HEK293 (cell line): ENCODE measurements around the gene ZSWIM6.

ENCODE experiments used
- CTCF ChIA-PET: fragments of 350-600 bp; formaldehyde crosslinking; extraction: SDS; loops from one replicate; lab custom pipeline; 2021; ENCODE audit warnings: antibody characterized with exemption; lab: Yijun Ruan, JAX
- POLR2A ChIA-PET: fragments of 300-600 bp; formaldehyde crosslinking; extraction: SDS; loops from one replicate; lab custom pipeline; 2020; ENCODE audit warnings: antibody characterized with exemption, inconsistent platforms; lab: Yijun Ruan, JAX
- H3K27ac ChIP-seq: fragments of 200-500 bp; sonication (Bioruptor generic); 2 replicates; pipeline ENCODE4 v1.5.1; 2014; ENCODE audit warnings: low read depth, low read length, control low read depth, inconsistent platforms; ENCODE audit errors: extremely low read depth
- H3K36me3 ChIP-seq, 2 experiments: fragments of 200-500 bp in 1 of 2; sonication (Bioruptor generic) in 1 of 2; 1 replicate in 1 of 2; 2 replicates in 1 of 2; pipeline ENCODE4 v1.5.1; 2014 to 2017; ENCODE audit warnings: inconsistent platforms in 2 of 2, low read length in 2 of 2; ENCODE audit not compliant: control insufficient read depth in 2 of 2, insufficient read depth in 1 of 2
- H3K4me1 ChIP-seq: fragments of 200-500 bp; sonication (Bioruptor generic); 2 replicates; pipeline ENCODE4 v1.5.1; 2014; ENCODE audit warnings: mild to moderate bottlenecking, low read length, inconsistent platforms; ENCODE audit not compliant: control insufficient read depth, insufficient read depth
- H3K4me3 ChIP-seq: 2 replicates; pipeline ENCODE4 v1.5.1; 2011; ENCODE audit warnings: low read depth, mild to moderate bottlenecking, control low read depth, low read length, moderate library complexity
- H3K9me3 ChIP-seq: fragments of 200-500 bp; sonication (Bioruptor generic); 2 replicates; pipeline ENCODE4 v1.5.1; 2014; ENCODE audit warnings: low read depth, low read length, inconsistent platforms; ENCODE audit not compliant: control insufficient read depth, insufficient read depth
- GLI4 ChIP-seq: fragments of 450-650 bp; formaldehyde crosslinking; IDR thresholded peaks from 2 replicates; pipeline ENCODE4 v1.5.1; 2016; ENCODE audit warnings: missing biosample characterization, missing genetic modification characterization
- PRDM6 ChIP-seq: fragments of 450-650 bp; formaldehyde crosslinking; IDR thresholded peaks from 2 replicates; pipeline ENCODE4 v1.5.1; 2017; ENCODE audit warnings: missing biosample characterization, missing genetic modification characterization
- TSHZ1 ChIP-seq: fragments of 450-650 bp; formaldehyde crosslinking; IDR thresholded peaks from 2 replicates; pipeline ENCODE4 v1.5.1; 2016; ENCODE audit warnings: missing biosample characterization, missing genetic modification characterization, borderline replicate concordance
- ZBTB20 ChIP-seq: fragments of 450-650 bp; formaldehyde crosslinking; IDR thresholded peaks from 2 replicates; pipeline ENCODE4 v1.5.1; 2016; ENCODE audit warnings: missing biosample characterization, missing genetic modification characterization
- ZBTB49 ChIP-seq: fragments of 450-650 bp; formaldehyde crosslinking; IDR thresholded peaks from 2 replicates; pipeline ENCODE4 v1.5.1; 2016; ENCODE audit warnings: missing biosample characterization, missing genetic modification characterization, low read depth
- ZFP3 ChIP-seq: fragments of 450-650 bp; formaldehyde crosslinking; IDR thresholded peaks from 2 replicates; pipeline ENCODE4 v1.5.1; 2016; ENCODE audit warnings: low read depth, missing biosample characterization, missing genetic modification characterization
- ZNF23 ChIP-seq: fragments of 450-650 bp; formaldehyde crosslinking; IDR thresholded peaks from 2 replicates; pipeline ENCODE4 v1.5.1; 2016; ENCODE audit warnings: missing biosample characterization, missing genetic modification characterization, borderline replicate concordance
- ZNF239 ChIP-seq: fragments of 450-650 bp; formaldehyde crosslinking; IDR thresholded peaks from 2 replicates; pipeline ENCODE4 v1.5.1; 2016; ENCODE audit warnings: missing biosample characterization, missing genetic modification characterization
- ZNF544 ChIP-seq: fragments of 450-650 bp; formaldehyde crosslinking; IDR thresholded peaks from 2 replicates; pipeline ENCODE4 v1.5.0; 2017; ENCODE audit warnings: missing biosample characterization, missing genetic modification characterization
- ZNF549 ChIP-seq: fragments of 450-650 bp; IDR thresholded peaks from 2 replicates; pipeline ENCODE4 v1.5.1; 2018; ENCODE audit warnings: missing biosample characterization, missing genetic modification characterization, mild to moderate bottlenecking, inconsistent platforms, moderate library complexity
- ZNF596 ChIP-seq: fragments of 450-650 bp; IDR thresholded peaks from 2 replicates; pipeline ENCODE4 v1.5.0; 2018; ENCODE audit warnings: missing biosample characterization, mild to moderate bottlenecking, missing genetic modification characterization, moderate library complexity
- ZNF792 ChIP-seq: fragments of 450-650 bp; formaldehyde crosslinking; IDR thresholded peaks from 2 replicates; pipeline ENCODE4 v1.5.1; 2016; ENCODE audit warnings: missing biosample characterization, missing genetic modification characterization
- ZSCAN23 ChIP-seq: fragments of 450-650 bp; formaldehyde crosslinking; IDR thresholded peaks from 2 replicates; pipeline ENCODE4 v1.5.1; 2016; ENCODE audit warnings: missing biosample characterization, missing genetic modification characterization
- ZXDB ChIP-seq: fragments of 450-650 bp; formaldehyde crosslinking; IDR thresholded peaks from 2 replicates; pipeline ENCODE4 v1.5.1; 2016; ENCODE audit warnings: missing biosample characterization, missing genetic modification characterization
- TF ChIP-seq, protein P1 (sequence below): fragments of 450-650 bp; formaldehyde crosslinking; IDR thresholded peaks from 2 replicates; pipeline ENCODE4 v1.5.1; 2016; ENCODE audit warnings: missing biosample characterization, missing genetic modification characterization
- TF ChIP-seq, protein P2 (sequence below): fragments of 450-650 bp; formaldehyde crosslinking; IDR thresholded peaks from 2 replicates; pipeline ENCODE4 v1.5.1; 2016; ENCODE audit warnings: missing biosample characterization, missing genetic modification characterization

The ZSWIM6 gene

DNA sequence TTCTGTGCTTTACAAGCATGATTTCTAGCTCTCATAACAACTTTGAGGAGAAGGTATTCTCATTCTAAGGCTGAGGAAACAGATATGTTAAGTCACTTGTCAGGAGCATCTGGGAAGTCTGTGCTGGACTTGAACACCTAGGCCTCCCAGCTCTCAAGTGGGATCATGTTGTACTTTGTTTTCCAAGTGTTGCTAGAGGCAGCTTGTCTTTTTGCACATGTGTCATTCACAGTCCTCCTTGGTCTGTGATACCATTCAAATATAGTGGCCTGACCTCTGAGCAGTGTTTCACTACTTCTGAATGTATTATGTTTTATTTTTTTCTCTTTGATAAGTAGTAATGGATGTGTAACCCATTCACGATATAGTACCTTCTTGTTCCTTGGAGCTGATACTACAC lies 21.2 kb downstream of the ZSWIM6 start:
- ChIA-PET CTCF (interaction anchor here (0.7 to 1.0 kb wide), 2 partner anchors 11 to 189 kb away, joined by 3 to 4 read pairs; no protein-coding TSS in a partner anchor), POLR2A (interaction anchor here (2.2 kb wide), 1 partner anchor 22 kb away, joined by 9 read pairs; the partner anchor contains the start of gene ZSWIM6)
- TF ChIP-seq ZNF239 (tag by site-specific recombination) (no peak), ZNF544 (no peak), ZBTB20 (tag by site-specific recombination) (no peak), ZSCAN23 (tag by site-specific recombination) (no peak), ZNF596 (tag by site-specific recombination) (no peak), GLI4 (tag by site-specific recombination) (no peak), ZXDB (tag by site-specific recombination) (no peak), ZFP3 (tag by site-specific recombination) (no peak), ZBTB49 (tag by site-specific recombination) (no peak)
- TF ChIP-seq, protein P1, sequence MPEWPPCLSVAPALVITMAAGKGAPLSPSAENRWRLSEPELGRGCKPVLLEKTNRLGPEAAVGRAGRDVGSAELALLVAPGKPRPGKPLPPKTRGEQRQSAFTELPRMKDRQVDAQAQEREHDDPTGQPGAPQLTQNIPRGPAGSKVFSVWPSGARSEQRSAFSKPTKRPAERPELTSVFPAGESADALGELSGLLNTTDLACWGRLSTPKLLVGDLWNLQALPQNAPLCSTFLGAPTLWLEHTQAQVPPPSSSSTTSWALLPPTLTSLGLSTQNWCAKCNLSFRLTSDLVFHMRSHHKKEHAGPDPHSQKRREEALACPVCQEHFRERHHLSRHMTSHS (tag by site-specific recombination) = no peak
- TF ChIP-seq, protein P2, sequence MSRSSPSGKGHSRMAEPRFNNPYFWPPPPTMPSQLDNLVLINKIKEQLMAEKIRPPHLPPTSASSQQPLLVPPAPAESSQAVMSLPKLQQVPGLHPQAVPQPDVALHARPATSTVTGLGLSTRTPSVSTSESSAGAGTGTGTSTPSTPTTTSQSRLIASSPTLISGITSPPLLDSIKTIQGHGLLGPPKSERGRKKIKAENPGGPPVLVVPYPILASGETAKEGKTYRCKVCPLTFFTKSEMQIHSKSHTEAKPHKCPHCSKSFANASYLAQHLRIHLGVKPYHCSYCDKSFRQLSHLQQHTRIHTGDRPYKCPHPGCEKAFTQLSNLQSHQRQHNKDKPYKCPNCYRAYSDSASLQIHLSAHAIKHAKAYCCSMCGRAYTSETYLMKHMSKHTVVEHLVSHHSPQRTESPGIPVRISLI (tag by site-specific recombination) = no peak
- Histone ChIP-seq H3K4me3 (no peak overlapping the region), H3K9me3 (no peaks in the 10 kb centered on the region), H3K36me3 (no peaks in the 10 kb centered on the region), H3K27ac (no peak overlapping the region), H3K4me1 (peaks cover 12% of the 10 kb centered on the region)

GRCh38 chr5:61354199-61354598 lies 22.1 kb downstream of the ZSWIM6 start:
- no peak overlapping the region for H3K4me3 ChIP-seq
- TF ChIP-seq ZNF549 (tag by site-specific recombination) (peak; percentile 50; the same call in 1 of the 2 replicates), PRDM6 (tag by site-specific recombination) (peak; percentile 56; the same call in 1 of the 2 replicates), ZNF792 (tag by site-specific recombination) (no peak), TSHZ1 (tag by site-specific recombination) (no peak), ZNF23 (tag by site-specific recombination) (no peak)
- CTCF ChIA-PET = interaction anchor here (0.9 to 1.1 kb wide), 4 partner anchors 9 to 294 kb away, joined by 3 read pairs; no protein-coding TSS in a partner anchor
- POLR2A ChIA-PET = interaction anchor here (2.2 kb wide), 1 partner anchor 23 kb away, joined by 9 read pairs; the partner anchor contains the start of gene ZSWIM6
- no peaks in the 10 kb centered on the region for H3K36me3 ChIP-seq
- no peaks in the 10 kb centered on the region for H3K9me3 ChIP-seq
- H3K4me1 ChIP-seq = peaks cover 12% of the 10 kb centered on the region
- no peak overlapping the region for H3K27ac ChIP-seq
